Astrocyte (in vitro differentiated cells and primary cell): ENCODE measurements around the gene HTT-AS. TPM values are rescaled to one million over a fixed set of nuclear protein-coding genes. Genes with fewer than 3 reads are reported as not detected.
A peak's percentile ranks its signal among the peaks of the same experiment; 100 is the strongest.

Experiments
- DNase-seq: peaks from one replicate; pipeline ENCODE4 v3.0.0-alpha.2; 2010; ENCODE audit warnings: low read depth
- FAIRE-seq: peaks from 2 replicates; lab custom pipeline; 2011; peaks lifted over from hg19 to GRCh38; lab: Jason Lieb, UNC
- H2AFZ ChIP-seq: 2 replicates; pipeline ENCODE4 v1.6.0; 2012; ENCODE audit warnings: low read depth, low read length, inconsistent platforms
- H3K27ac ChIP-seq: 2 replicates; pipeline ENCODE4 v1.5.1; 2011; ENCODE audit warnings: low read depth, low read length, inconsistent platforms
- H3K27me3 ChIP-seq: 2 replicates; pipeline ENCODE4 v1.6.0; 2011; ENCODE audit warnings: low read length, inconsistent platforms; ENCODE audit not compliant: insufficient read depth
- H3K36me3 ChIP-seq: 2 replicates; pipeline ENCODE4 v1.5.1; 2011; ENCODE audit warnings: low read length, inconsistent platforms; ENCODE audit not compliant: insufficient read depth
- H3K4me1 ChIP-seq: 2 replicates; pipeline ENCODE4 v1.5.1; 2011; ENCODE audit warnings: low read length, inconsistent platforms; ENCODE audit not compliant: insufficient read depth
- H3K4me2 ChIP-seq: 2 replicates; pipeline ENCODE4 v1.6.0; 2012; ENCODE audit warnings: low read length, inconsistent platforms
- H3K4me3 ChIP-seq: 2 replicates; pipeline ENCODE4 v1.5.1; 2011; ENCODE audit warnings: low read depth, mild to moderate bottlenecking, low read length, inconsistent platforms; ENCODE audit not compliant: insufficient read depth
- H3K79me2 ChIP-seq: 2 replicates; pipeline ENCODE4 v1.6.0; 2012; ENCODE audit warnings: mild to moderate bottlenecking, low read length, inconsistent platforms; ENCODE audit not compliant: insufficient read depth
- H3K9ac ChIP-seq: 2 replicates; pipeline ENCODE4 v1.6.0; 2012; ENCODE audit warnings: mild to moderate bottlenecking, low read length, inconsistent platforms
- H3K9me3 ChIP-seq: 2 replicates; pipeline ENCODE4 v1.5.1; 2012; ENCODE audit warnings: low read depth, mild to moderate bottlenecking, low read length, inconsistent platforms; ENCODE audit not compliant: insufficient read depth
- H4K20me1 ChIP-seq: 2 replicates; pipeline ENCODE4 v1.6.0; 2012; ENCODE audit warnings: low read length, inconsistent platforms; ENCODE audit not compliant: insufficient read depth
- H3K27ac Mint-ChIP-seq: one replicate; pipeline ENCODE4 v1.8.0; 2021; ENCODE audit warnings: mild to moderate bottlenecking, mixed read lengths; ENCODE audit not compliant: unreplicated experiment
- H3K27me3 Mint-ChIP-seq: one replicate; pipeline ENCODE4 v1.8.0; 2021; ENCODE audit warnings: low read depth, mixed read lengths; ENCODE audit not compliant: unreplicated experiment
- H3K36me3 Mint-ChIP-seq: one replicate; pipeline ENCODE4 v1.8.0; 2021; ENCODE audit warnings: low read depth, mixed read lengths; ENCODE audit not compliant: unreplicated experiment
- H3K4me1 Mint-ChIP-seq: one replicate; pipeline ENCODE4 v1.8.0; 2021; ENCODE audit warnings: low read depth, mixed read lengths; ENCODE audit not compliant: unreplicated experiment
- H3K4me3 Mint-ChIP-seq: one replicate; pipeline ENCODE4 v1.8.0; 2021; ENCODE audit warnings: mild to moderate bottlenecking, moderate library complexity, mixed read lengths; ENCODE audit not compliant: unreplicated experiment
- H3K9me3 Mint-ChIP-seq: one replicate; pipeline ENCODE4 v1.8.0; 2021; ENCODE audit warnings: mild to moderate bottlenecking, mixed read lengths; ENCODE audit not compliant: unreplicated experiment
- EZH2 ChIP-seq: IDR thresholded peaks from 2 replicates; pipeline ENCODE4 v1.6.1; 2012; ENCODE audit warnings: mild to moderate bottlenecking, low read length, inconsistent platforms; ENCODE audit not compliant: insufficient read depth
- total RNA-seq: library from RNA; stranded (reverse); gene quantifications from 2 replicates; pipeline ENCODE4 v1.2.1, GENCODE V29; 2021
- TF ChIP-seq, protein P1 (sequence below): IDR thresholded peaks from 2 replicates; pipeline ENCODE4 v1.5.1; 2011; ENCODE audit warnings: low read depth, mild to moderate bottlenecking, inconsistent platforms, low read length, moderate library complexity; ENCODE audit not compliant: insufficient read depth

The HTT-AS gene
- total RNA-seq, 1 donor from 2014 or later = not detected

DNA sequence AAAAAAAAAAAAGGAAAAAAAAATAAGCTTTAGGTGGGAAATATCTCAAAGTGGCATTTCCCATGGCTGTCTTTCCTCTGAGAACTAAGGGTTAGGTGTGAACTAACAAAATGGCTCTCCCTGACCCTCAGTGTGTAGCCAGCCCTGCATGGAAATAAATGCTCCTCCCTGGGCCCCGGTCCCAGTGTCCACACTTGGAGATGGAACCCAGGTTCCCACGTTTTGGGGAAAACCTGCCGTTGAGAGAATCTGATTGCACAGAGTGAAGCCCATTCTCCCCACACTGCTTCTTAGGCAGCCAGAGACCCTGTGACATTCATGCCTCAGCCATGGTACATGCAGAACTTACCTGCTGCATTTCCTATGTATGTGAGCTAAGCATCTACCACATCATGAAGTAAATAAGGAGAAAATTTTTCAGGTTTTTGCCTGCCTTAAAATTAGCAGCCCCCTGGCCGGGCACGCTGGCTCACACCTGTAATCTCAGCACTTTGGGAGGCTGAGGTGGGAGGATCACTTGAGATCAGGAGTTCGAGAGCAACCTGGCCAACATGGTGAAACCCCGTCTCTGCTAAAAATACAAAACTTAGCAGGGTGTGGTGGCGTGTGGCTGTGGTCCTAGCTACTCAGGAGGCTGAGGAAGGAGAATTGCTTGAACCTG, 34.5 kb downstream of the HTT-AS start:
- peaks cover 9% of the 10 kb centered on the region for H3K4me1 ChIP-seq
- H3K36me3 ChIP-seq = no peaks in the 10 kb centered on the region
- FAIRE-seq (no peak), DNase-seq (no peak)
- H3K79me2 ChIP-seq = no peaks in the 10 kb centered on the region
- peaks cover 2% of the 10 kb centered on the region for H3K36me3 Mint-ChIP-seq
- TF ChIP-seq, protein P1, sequence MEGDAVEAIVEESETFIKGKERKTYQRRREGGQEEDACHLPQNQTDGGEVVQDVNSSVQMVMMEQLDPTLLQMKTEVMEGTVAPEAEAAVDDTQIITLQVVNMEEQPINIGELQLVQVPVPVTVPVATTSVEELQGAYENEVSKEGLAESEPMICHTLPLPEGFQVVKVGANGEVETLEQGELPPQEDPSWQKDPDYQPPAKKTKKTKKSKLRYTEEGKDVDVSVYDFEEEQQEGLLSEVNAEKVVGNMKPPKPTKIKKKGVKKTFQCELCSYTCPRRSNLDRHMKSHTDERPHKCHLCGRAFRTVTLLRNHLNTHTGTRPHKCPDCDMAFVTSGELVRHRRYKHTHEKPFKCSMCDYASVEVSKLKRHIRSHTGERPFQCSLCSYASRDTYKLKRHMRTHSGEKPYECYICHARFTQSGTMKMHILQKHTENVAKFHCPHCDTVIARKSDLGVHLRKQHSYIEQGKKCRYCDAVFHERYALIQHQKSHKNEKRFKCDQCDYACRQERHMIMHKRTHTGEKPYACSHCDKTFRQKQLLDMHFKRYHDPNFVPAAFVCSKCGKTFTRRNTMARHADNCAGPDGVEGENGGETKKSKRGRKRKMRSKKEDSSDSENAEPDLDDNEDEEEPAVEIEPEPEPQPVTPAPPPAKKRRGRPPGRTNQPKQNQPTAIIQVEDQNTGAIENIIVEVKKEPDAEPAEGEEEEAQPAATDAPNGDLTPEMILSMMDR = no peak
- no peak for TF ChIP-seq EZH2
- H3K9me3 ChIP-seq = no peaks in the 10 kb centered on the region
- no peak overlapping the region for H3K9ac ChIP-seq
- no peak overlapping the region for H3K4me3 ChIP-seq
- no peaks in the 10 kb centered on the region for H4K20me1 ChIP-seq
- H3K4me2 ChIP-seq = no peak overlapping the region
- no peaks in the 10 kb centered on the region for H3K27me3 ChIP-seq
- H3K4me3 Mint-ChIP-seq = no peak overlapping the region
- no peak overlapping the region for H3K27ac ChIP-seq
- no peak overlapping the region for H3K27ac Mint-ChIP-seq
- no peak overlapping the region for H2AFZ ChIP-seq
- H3K27me3 Mint-ChIP-seq = peaks cover 36% of the 10 kb centered on the region
- no peaks in the 10 kb centered on the region for H3K9me3 Mint-ChIP-seq
- no peaks in the 10 kb centered on the region for H3K4me1 Mint-ChIP-seq

DNA sequence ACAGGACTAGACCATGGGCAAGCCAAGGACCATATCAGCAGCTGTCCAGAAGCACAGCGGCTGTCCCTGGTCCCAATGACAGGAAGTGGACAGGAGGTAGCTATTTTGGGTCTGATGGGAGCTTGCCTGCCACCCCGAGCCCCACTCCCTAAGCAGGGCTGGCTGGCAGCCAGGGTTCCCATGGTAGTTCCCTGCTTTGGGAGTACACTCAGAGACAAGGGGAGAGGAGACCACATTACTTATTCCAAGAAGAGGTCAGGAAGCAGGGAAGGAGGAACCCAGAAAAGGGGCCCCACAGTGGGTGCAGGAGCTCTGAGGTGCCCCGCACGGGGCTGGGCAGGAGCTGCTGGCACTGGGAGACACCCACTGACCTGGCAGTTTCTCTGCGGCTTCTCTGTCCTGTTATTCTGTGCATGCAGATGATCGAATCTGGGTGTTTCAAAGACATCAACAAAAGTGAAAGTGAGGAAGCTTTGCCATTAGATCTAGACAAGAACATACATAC, 36.3 kb downstream of the HTT-AS start:
- H3K27ac ChIP-seq = no peak overlapping the region
- H3K4me1 Mint-ChIP-seq = no peaks in the 10 kb centered on the region
- H3K36me3 ChIP-seq = no peaks in the 10 kb centered on the region
- no peaks in the 10 kb centered on the region for H3K9me3 ChIP-seq
- H3K4me3 Mint-ChIP-seq = no peak overlapping the region
- no peak overlapping the region for H2AFZ ChIP-seq
- TF ChIP-seq, protein P1 = no peak
- TF ChIP-seq EZH2 = no peak
- FAIRE-seq = no peak
- H3K4me3 ChIP-seq = no peak overlapping the region
- H4K20me1 ChIP-seq = no peaks in the 10 kb centered on the region
- peaks cover 9% of the 10 kb centered on the region for H3K4me1 ChIP-seq
- no peaks in the 10 kb centered on the region for H3K79me2 ChIP-seq
- no peak for DNase-seq
- no peak overlapping the region for H3K27ac Mint-ChIP-seq
- H3K4me2 ChIP-seq = peak overlapping the region; percentile 36
- no peak overlapping the region for H3K9ac ChIP-seq
- peaks cover 2% of the 10 kb centered on the region for H3K27me3 ChIP-seq
- H3K27me3 Mint-ChIP-seq = peaks cover 44% of the 10 kb centered on the region
- no peaks in the 10 kb centered on the region for H3K9me3 Mint-ChIP-seq
- H3K36me3 Mint-ChIP-seq = peaks cover 2% of the 10 kb centered on the region
